ENCODE measurements around the gene RPL26.
"Not testable (repeated sequence)": the region's sequence is repeated elsewhere in the genome, so short reads cannot be mapped to it uniquely, and the experiment has no call there.

RPL26 gene

GRCh38 chr17:8362651-8363332 lies 20.2 kb downstream of the RPL26 start:
- DNase-seq, result no peak

GRCh38 chr17:8360751-8361150 lies 22.2 kb downstream of the RPL26 start:
- DNase-seq, result no peak

- DNase-seq, result no peak
Measured at GRCh38 chr17:8360260-8360659, 22.7 kb downstream of the RPL26 start.

GRCh38 chr17:8359769-8360168 lies 23.2 kb downstream of the RPL26 start:
- no peak for DNase-seq

- DNase-seq, result no peak
Measured at GRCh38 chr17:8357910-8358309, 25.1 kb downstream of the RPL26 start.

- no peak for DNase-seq
Measured at GRCh38 chr17:8354236-8354635, 28.8 kb downstream of the RPL26 start.

GRCh38 chr17:8353736-8354135 lies 29.3 kb downstream of the RPL26 start:
- no peak for DNase-seq

GRCh38 chr17:8350339-8350738 lies 32.7 kb downstream of the RPL26 start:
- DNase-seq, result no peak

GRCh38 chr17:8347001-8347400 lies 36.0 kb downstream of the RPL26 start:
- not testable (repeated sequence) for DNase-seq

- DNase-seq, result no peak
Measured at GRCh38 chr17:8345951-8346665, 36.9 kb downstream of the RPL26 start.

GRCh38 chr17:8345052-8345690 lies 37.8 kb downstream of the RPL26 start:
- DNase-seq, result no peak

- no peak for DNase-seq
Measured at GRCh38 chr17:8341456-8341855, 41.5 kb downstream of the RPL26 start.

GRCh38 chr17:8339540-8339939 lies 43.5 kb downstream of the RPL26 start, which contains the start of gene ODF4:
Gene ODF4, plus strand, starts transcription at chr17:8339840. Its CDS starts 212 bp downstream, at chr17:8340052.
- DNase-seq, result no peak

- DNase-seq, result no peak
Measured at GRCh38 chr17:8338753-8339140, 44.2 kb downstream of the RPL26 start.

GRCh38 chr17:8337802-8338752 lies 44.9 kb downstream of the RPL26 start:
- DNase-seq, result no peak

GRCh38 chr17:8333281-8333680 lies 49.7 kb downstream of the RPL26 start:
- DNase-seq, result no peak

- DNase-seq, result no peak
Measured at GRCh38 chr17:8332688-8333087, 50.3 kb downstream of the RPL26 start.

- no peak for DNase-seq
Measured at GRCh38 chr17:8332128-8332527, 50.9 kb downstream of the RPL26 start.

Measured in activated CD4-positive, alpha-beta T cell treated with anti-CD3 and anti-CD28 coated beads, Interleukin-2, amount 50 U/mL, for 48 hours (primary cell).